Endothelial cell of umbilical vein (primary cell): ENCODE data around the gene CLNK. TPM values are rescaled to one million over a fixed set of nuclear protein-coding genes. Genes with fewer than 3 reads are reported as not detected.

Experiments used
- BruUV-seq: library from RNA; stranded (reverse); fragments of 400-500 nt; replicated peaks from 2 replicates; lab custom pipeline; 2021; lab: Mats Ljungman, UMichigan
- CTCF ChIA-PET: fragments of 300-600, 350-600 bp; sonication (Branson Sonifier 250); formaldehyde crosslinking; loops from one replicate; lab custom pipeline; 2021; ENCODE audit warnings: antibody characterized with exemption, inconsistent platforms; lab: Charles Lee
- POLR2A ChIA-PET: fragments of 300-600, 350-600 bp; sonication (Branson Sonifier 250); formaldehyde crosslinking; loops from one replicate; lab custom pipeline; 2021; ENCODE audit warnings: antibody characterized with exemption, inconsistent platforms; lab: Charles Lee
- DNase-seq: peaks from one replicate; pipeline ENCODE4 v3.0.0-alpha.2; 2011; ENCODE audit warnings: low read depth, low spot score
- FAIRE-seq: peaks from 2 replicates; lab custom pipeline; 2011; peaks lifted over from hg19 to GRCh38; lab: Jason Lieb, UNC
- H2AFZ ChIP-seq: 2 replicates; pipeline ENCODE4 v1.6.0; 2012; ENCODE audit warnings: low read depth, low read length, control low read depth, inconsistent platforms
- H3K27ac ChIP-seq: 2 replicates; pipeline ENCODE4 v1.5.1; 2011; ENCODE audit warnings: low read depth, mild to moderate bottlenecking, control low read depth, low read length, moderate library complexity; ENCODE audit not compliant: insufficient read depth
- H3K27me3 ChIP-seq, 2 experiments: 2 replicates each; pipeline versions ENCODE4 v1.6.0 to v1.6.1; 2011; ENCODE audit warnings: low read length in 2 of 2, mixed read lengths in 1 of 2; ENCODE audit not compliant: control insufficient read depth in 2 of 2, insufficient read depth in 2 of 2
- H3K36me3 ChIP-seq, 2 experiments: 2 replicates in 1 of 2; 3 replicates in 1 of 2; pipeline ENCODE4 v1.5.1; 2011; ENCODE audit warnings: low read length in 2 of 2, mild to moderate bottlenecking in 1 of 2, moderate library complexity in 1 of 2; ENCODE audit not compliant: control insufficient read depth in 2 of 2, insufficient read depth in 2 of 2; ENCODE audit errors: extremely low read depth in 1 of 2
- H3K4me1 ChIP-seq: 3 replicates; pipeline ENCODE4 v1.5.1; 2011; ENCODE audit warnings: mild to moderate bottlenecking, low read length; ENCODE audit not compliant: control insufficient read depth, insufficient read depth; ENCODE audit errors: extremely low read depth
- H3K4me2 ChIP-seq: 2 replicates; pipeline ENCODE4 v1.6.1; 2011; ENCODE audit warnings: low read length, control low read depth, mixed read lengths; ENCODE audit not compliant: insufficient read depth
- H3K4me3 ChIP-seq, 3 experiments: fragments of 200-600 bp in 1 of 3; sonication (generic), shearing (Covaris generic) in 1 of 3; replicated peaks in 1 of 3; 2 replicates each; pipeline ENCODE4 v1.5.1; 2011 to 2016; ENCODE audit warnings: control low read depth in 3 of 3, low read length in 3 of 3, mild to moderate bottlenecking in 2 of 3, inconsistent platforms in 1 of 3, low read depth in 1 of 3, moderate library complexity in 1 of 3; ENCODE audit not compliant: insufficient read depth in 1 of 3
- H3K79me2 ChIP-seq: 2 replicates; pipeline ENCODE4 v1.6.0; 2012; ENCODE audit warnings: low read length, inconsistent platforms; ENCODE audit not compliant: control insufficient read depth, insufficient read depth
- H3K9ac ChIP-seq: replicated peaks from 2 replicates; pipeline ENCODE3; 2011; ENCODE audit warnings: low read length, control low read depth; ENCODE audit not compliant: insufficient read depth; ENCODE audit errors: extremely low read depth
- H3K9me1 ChIP-seq: replicated peaks from 3 replicates; pipeline ENCODE4 v1.6.0; 2011; ENCODE audit warnings: mild to moderate bottlenecking, low read length; ENCODE audit not compliant: control insufficient read depth, insufficient read depth; ENCODE audit errors: extremely low read depth
- H3K9me3 ChIP-seq: replicated peaks from 2 replicates; pipeline ENCODE4 v1.5.1; 2012; ENCODE audit warnings: low read length, inconsistent platforms; ENCODE audit not compliant: control insufficient read depth, insufficient read depth
- H4K20me1 ChIP-seq: replicated peaks from 2 replicates; pipeline ENCODE3; 2011; ENCODE audit warnings: mild to moderate bottlenecking, low read length; ENCODE audit not compliant: control insufficient read depth, insufficient read depth; ENCODE audit errors: extremely low read depth
- EZH2 ChIP-seq: IDR thresholded peaks from 2 replicates; pipeline ENCODE4 v1.6.1; 2012; ENCODE audit warnings: borderline replicate concordance, low read depth, mild to moderate bottlenecking, moderate library complexity, low read length, inconsistent platforms; ENCODE audit not compliant: severe bottlenecking
- FOS ChIP-seq: IDR thresholded peaks from 2 replicates; pipeline ENCODE4 v1.6.1; 2011; ENCODE audit warnings: mild to moderate bottlenecking, low read length, moderate library complexity, borderline replicate concordance; ENCODE audit not compliant: insufficient read depth
- GATA2 ChIP-seq: IDR thresholded peaks from 2 replicates; pipeline ENCODE4 v1.7.0; 2011; ENCODE audit warnings: low read depth, mild to moderate bottlenecking, moderate library complexity, mixed read lengths, low read length; ENCODE audit not compliant: insufficient read length, insufficient read depth
- JUN ChIP-seq: IDR thresholded peaks from 2 replicates; pipeline ENCODE4 v1.6.1; 2011; ENCODE audit warnings: borderline replicate concordance, low read depth; ENCODE audit not compliant: insufficient read length, insufficient read depth
- MYC ChIP-seq: IDR thresholded peaks from one replicate; pipeline ENCODE4 v1.6.1; 2011; ENCODE audit warnings: mild to moderate bottlenecking, low read depth, low read length
- POLR2A ChIP-seq: IDR thresholded peaks from 2 replicates; pipeline ENCODE4 v1.6.1; 2012; ENCODE audit warnings: low read depth, mild to moderate bottlenecking, control low read depth, low read length
- POLR2AphosphoS5 ChIP-seq: IDR thresholded peaks from 2 replicates; pipeline ENCODE4 v1.6.1; 2012; ENCODE audit warnings: low read depth, mild to moderate bottlenecking, control low read depth, low read length, moderate library complexity; ENCODE audit not compliant: insufficient read depth
- dilution Hi-C: fragments of 300-500 bp; cut with MboI; formaldehyde crosslinking; loops from one replicate; pipeline ENCODE4 v1.15.0; 2019; ENCODE audit warnings: low sequenced_read_pairs; ENCODE audit not compliant: extremely low pct_ligation_motif_present
- intact Hi-C: fragments of 100-400 bp; cut with micrococcal nuclease; formaldehyde crosslinking; loops from one replicate; pipeline ENCODE4 v1.10.0; 2022
- polyA plus RNA-seq, 4 experiments: library from polyadenylated mRNA; depleted of rRNA in 3 of 4; stranded (reverse) in 3 of 4; unstranded in 1 of 4; fragments of >200 nt; gene quantifications; 2 replicates each; pipeline versions ENCODE4 v1.2.1 to v1.2.3, GENCODE V29; 2011 to 2012; ENCODE audit warnings: missing spikeins in 1 of 4
- total RNA-seq: library from RNA; stranded (reverse); gene quantifications from 2 replicates; pipeline ENCODE4 v1.2.3, GENCODE V29; 2021
- TF ChIP-seq, protein P1 (sequence below), 2 donors: IDR thresholded peaks; 1 replicate in 1 of 2; 2 replicates in 1 of 2; pipeline ENCODE4 v1.5.1; 2011; ENCODE audit warnings: low read length in 2 of 2, mild to moderate bottlenecking in 2 of 2, moderate library complexity in 2 of 2, control low read depth in 1 of 2, inconsistent platforms in 1 of 2, low read depth in 1 of 2; ENCODE audit not compliant: insufficient read depth in 1 of 2; ENCODE audit errors: extremely low read depth in 1 of 2
- TF ChIP-seq, protein P2 (sequence below): IDR thresholded peaks from 2 replicates; pipeline ENCODE4 v1.6.1; 2011; ENCODE audit not compliant: insufficient read depth, insufficient read length

Gene CLNK
- total and polyA plus RNA-seq, 2 donors (not counting 3 experiments of a cell fraction or from before 2014, with no cell fraction given), result not detected

DNA sequence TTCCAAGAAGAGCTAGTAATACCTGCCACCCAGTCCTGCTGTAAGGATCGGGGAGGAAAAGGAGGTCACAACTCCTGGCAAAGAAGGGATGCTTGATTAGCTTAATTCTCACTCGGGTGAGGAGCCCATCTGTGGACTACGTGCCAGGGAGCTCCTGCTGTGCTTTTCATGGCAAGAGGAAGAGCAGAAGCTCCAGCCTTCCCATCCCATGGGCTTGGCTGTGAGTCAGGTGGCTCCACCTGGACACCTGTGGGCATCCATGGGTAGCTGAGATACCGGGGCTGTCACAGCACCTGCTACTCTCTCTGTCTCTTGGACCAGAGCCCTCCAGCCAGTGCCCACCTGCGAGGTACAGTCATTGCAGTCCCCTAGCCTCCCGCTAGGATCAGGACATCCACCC is 18.0 kb downstream of the CLNK start:
- dilution Hi-C loops, result no loop called here
- H3K9me3 ChIP-seq, result no peaks in the 10 kb centered on the region
- DNase-seq, result no peak
- H3K27me3 ChIP-seq, result peaks cover 5 to 11% of the 10 kb centered on the region in 2 experiments
- ChIA-PET POLR2A (no interaction called here), CTCF (interaction anchor here (0.7 kb wide), 1 partner anchor 11 kb away, joined by 4 read pairs; no protein-coding TSS in a partner anchor)
- no peaks in the 10 kb centered on the region for H3K79me2 ChIP-seq
- no peak overlapping the region for H3K27ac ChIP-seq
- TF ChIP-seq MYC (no peak), FOS (no peak), EZH2 (no peak), POLR2A (no peak)
- TF ChIP-seq, protein P1, sequence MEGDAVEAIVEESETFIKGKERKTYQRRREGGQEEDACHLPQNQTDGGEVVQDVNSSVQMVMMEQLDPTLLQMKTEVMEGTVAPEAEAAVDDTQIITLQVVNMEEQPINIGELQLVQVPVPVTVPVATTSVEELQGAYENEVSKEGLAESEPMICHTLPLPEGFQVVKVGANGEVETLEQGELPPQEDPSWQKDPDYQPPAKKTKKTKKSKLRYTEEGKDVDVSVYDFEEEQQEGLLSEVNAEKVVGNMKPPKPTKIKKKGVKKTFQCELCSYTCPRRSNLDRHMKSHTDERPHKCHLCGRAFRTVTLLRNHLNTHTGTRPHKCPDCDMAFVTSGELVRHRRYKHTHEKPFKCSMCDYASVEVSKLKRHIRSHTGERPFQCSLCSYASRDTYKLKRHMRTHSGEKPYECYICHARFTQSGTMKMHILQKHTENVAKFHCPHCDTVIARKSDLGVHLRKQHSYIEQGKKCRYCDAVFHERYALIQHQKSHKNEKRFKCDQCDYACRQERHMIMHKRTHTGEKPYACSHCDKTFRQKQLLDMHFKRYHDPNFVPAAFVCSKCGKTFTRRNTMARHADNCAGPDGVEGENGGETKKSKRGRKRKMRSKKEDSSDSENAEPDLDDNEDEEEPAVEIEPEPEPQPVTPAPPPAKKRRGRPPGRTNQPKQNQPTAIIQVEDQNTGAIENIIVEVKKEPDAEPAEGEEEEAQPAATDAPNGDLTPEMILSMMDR (IDR thresholded peaks at IDR 0.05; ENCODE audit: extremely low read depth in 1 of 2, insufficient read depth in 1 of 2, low read depth in 1 of 2, low read length in 2 of 2), result no peak
- H3K36me3 ChIP-seq, result no peaks in the 10 kb centered on the region
- H3K9ac ChIP-seq, result no peak overlapping the region
- H3K4me3 ChIP-seq, result no peak overlapping the region
- no peaks in the 10 kb centered on the region for H3K9me1 ChIP-seq
- H4K20me1 ChIP-seq, result no peaks in the 10 kb centered on the region
- H3K4me2 ChIP-seq, result no peak overlapping the region
- H3K4me1 ChIP-seq, result peaks cover 15% of the 10 kb centered on the region
- no peak for FAIRE-seq
- no peak overlapping the region for H2AFZ ChIP-seq
- BruUV-seq, result no TSS peak
- intact Hi-C loops, result loop anchor here (10.0 kb wide), 1 partner anchor 958 kb away; no protein-coding TSS in a partner anchor

DNA sequence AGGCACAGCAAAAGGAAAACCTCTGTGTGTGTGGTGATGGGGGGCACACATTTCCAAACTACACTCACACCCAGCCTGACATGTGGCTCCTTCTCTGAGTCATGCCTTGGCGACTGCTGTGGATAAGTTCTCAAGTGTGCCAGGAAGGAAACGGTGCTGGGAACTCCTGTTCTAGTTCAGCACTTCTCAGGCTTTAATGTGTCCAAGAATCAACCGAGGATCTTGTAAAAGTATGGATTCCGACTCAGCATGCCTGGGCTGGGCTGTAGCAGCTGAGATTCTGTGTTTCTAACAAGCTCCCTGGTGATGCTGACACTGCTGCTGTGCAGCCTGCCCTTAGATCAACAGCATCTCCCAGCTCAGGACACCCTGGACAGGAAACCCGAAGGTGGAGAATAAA is 20.2 kb downstream of the CLNK start:
- dilution Hi-C loops (no loop called here), intact Hi-C loops (loop anchor here (1.0 to 10.0 kb wide), 3 partner anchors 8 to 960 kb away; no protein-coding TSS in a partner anchor)

More for the DNA sequence above, 20.2 kb downstream of the CLNK start:
- peak; percentile 97 for FAIRE-seq
- peaks cover 5 to 10% of the 10 kb centered on the region in 2 experiments for H3K27me3 ChIP-seq
- H3K27ac ChIP-seq, result peak overlapping the region; percentile 14
- no TSS peak for BruUV-seq
- ChIA-PET POLR2A (no interaction called here), CTCF (interaction anchor here (0.9 to 1.2 kb wide), 3 partner anchors 51 to 83 kb away, joined by 3 read pairs; no protein-coding TSS in a partner anchor)
- no peaks in the 10 kb centered on the region for H3K36me3 ChIP-seq
- no peak overlapping the region for H3K9ac ChIP-seq
- H2AFZ ChIP-seq, result no peak overlapping the region
- TF ChIP-seq FOS, result peak; percentile 73
- no peak for TF ChIP-seq POLR2A
- no peak for TF ChIP-seq MYC
- peak; percentile 59 for TF ChIP-seq JUN
- no peak for TF ChIP-seq GATA2
- peak; percentile 36 for TF ChIP-seq POLR2AphosphoS5
- TF ChIP-seq EZH2, result no peak
- TF ChIP-seq, protein P1 (IDR thresholded peaks at IDR 0.05; ENCODE audit: extremely low read depth in 1 of 2, insufficient read depth in 1 of 2, low read depth in 1 of 2, low read length in 2 of 2), result no peak
- TF ChIP-seq, protein P2, sequence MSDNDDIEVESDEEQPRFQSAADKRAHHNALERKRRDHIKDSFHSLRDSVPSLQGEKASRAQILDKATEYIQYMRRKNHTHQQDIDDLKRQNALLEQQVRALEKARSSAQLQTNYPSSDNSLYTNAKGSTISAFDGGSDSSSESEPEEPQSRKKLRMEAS, result no peak
- peak; percentile 92 for DNase-seq
- H3K79me2 ChIP-seq, result no peaks in the 10 kb centered on the region
- H3K4me2 ChIP-seq, result no peak overlapping the region
- H4K20me1 ChIP-seq, result no peaks in the 10 kb centered on the region
- H3K4me3 ChIP-seq, result no peak overlapping the region
- H3K9me1 ChIP-seq, result no peaks in the 10 kb centered on the region
- H3K9me3 ChIP-seq, result no peaks in the 10 kb centered on the region
- peaks cover 15% of the 10 kb centered on the region for H3K4me1 ChIP-seq
